Inferior parietal cortex (tissue), 1 donor: Measurements from ENCODE around the gene DAZAP2.
A peak's percentile ranks its signal among the peaks of the same experiment; 100 is the strongest.

Experiments used
- DNase-seq: peaks from one replicate; pipeline ENCODE4 v3.0.0-alpha.2; 2016; ENCODE audit errors: extremely low spot score

DAZAP2 gene

GRCh38 chr12:51238510-51239334 is at the start of gene DAZAP2:
Gene DAZAP2, plus strand, starts transcription at chr12:51238826. Its CDS starts 82 bp downstream, at chr12:51238908.
- peak; percentile 92 for DNase-seq

GRCh38 chr12:51189790-51190355 is 48.8 kb upstream of the DAZAP2 start:
- DNase-seq: no peak

- DNase-seq: no peak
These were observed 47.8 kb upstream of the DAZAP2 start for GRCh38 chr12:51190820-51191219.

GRCh38 chr12:51191516-51192283 is 46.9 kb upstream of the DAZAP2 start:
- DNase-seq: no peak

GRCh38 chr12:51192284-51192671 is 46.3 kb upstream of the DAZAP2 start:
- DNase-seq: no peak

GRCh38 chr12:51195841-51196240 is 42.8 kb upstream of the DAZAP2 start:
- no peak for DNase-seq

GRCh38 chr12:51196547-51196946 is 42.1 kb upstream of the DAZAP2 start:
- DNase-seq: no peak

- no peak for DNase-seq
These were observed 40.7 kb upstream of the DAZAP2 start for GRCh38 chr12:51197736-51198567.

GRCh38 chr12:51198568-51199365 is 39.9 kb upstream of the DAZAP2 start:
- DNase-seq: no peak

GRCh38 chr12:51199366-51199945 is 39.2 kb upstream of the DAZAP2 start:
- DNase-seq: no peak

- DNase-seq: no peak
These were observed 38.5 kb upstream of the DAZAP2 start for GRCh38 chr12:51200156-51200555.

- DNase-seq: no peak
These were observed 37.8 kb upstream of the DAZAP2 start for GRCh38 chr12:51200806-51201205.

- DNase-seq: no peak
These were observed 35.9 kb upstream of the DAZAP2 start for GRCh38 chr12:51202718-51203117.

- DNase-seq: no peak
These were observed 33.3 kb upstream of the DAZAP2 start for GRCh38 chr12:51205350-51205749.

GRCh38 chr12:51208016-51208660 is 30.5 kb upstream of the DAZAP2 start:
- DNase-seq: no peak

- no peak for DNase-seq
These were observed 29.4 kb upstream of the DAZAP2 start for GRCh38 chr12:51209259-51209658.

- DNase-seq: no peak
These were observed 27.8 kb upstream of the DAZAP2 start for GRCh38 chr12:51210690-51211395.

- DNase-seq: no peak
These were observed 23.7 kb upstream of the DAZAP2 start for GRCh38 chr12:51214895-51215294.

- no peak for DNase-seq
These were observed 22.0 kb upstream of the DAZAP2 start for GRCh38 chr12:51216642-51217041.
